ENCODE results near the gene SLC7A10.

The SLC7A10 gene

GRCh38 chr19:33249740-33250366 lies 24.2 kb upstream of the SLC7A10 start:
- TF ChIP-seq CTCF (IDR thresholded peaks at IDR 0.05; ENCODE audit: low read depth, low read length, missing control alignments) = no peak
- DNase-seq (ENCODE audit: low read depth) = no peak
- no peak overlapping the region for H3K4me3 ChIP-seq (ENCODE audit: low read depth, low read length)

- H3K4me3 ChIP-seq (ENCODE audit: low read depth, low read length) = no peak overlapping the region
- no peak for TF ChIP-seq CTCF (IDR thresholded peaks at IDR 0.05; ENCODE audit: low read depth, low read length, missing control alignments)
- no peak for DNase-seq (ENCODE audit: low read depth)
These were observed 23.4 kb upstream of the SLC7A10 start for GRCh38 chr19:33248954-33249613.

GRCh38 chr19:33248553-33248953 lies 22.9 kb upstream of the SLC7A10 start:
- TF ChIP-seq CTCF (IDR thresholded peaks at IDR 0.05; ENCODE audit: low read depth, low read length, missing control alignments) = no peak
- DNase-seq (ENCODE audit: low read depth) = no peak
- no peak overlapping the region for H3K4me3 ChIP-seq (ENCODE audit: low read depth, low read length)

GRCh38 chr19:33248104-33248503 lies 22.5 kb upstream of the SLC7A10 start:
- DNase-seq (ENCODE audit: low read depth) = no peak
- no peak for TF ChIP-seq CTCF (IDR thresholded peaks at IDR 0.05; ENCODE audit: low read depth, low read length, missing control alignments)
- no peak overlapping the region for H3K4me3 ChIP-seq (ENCODE audit: low read depth, low read length)

GRCh38 chr19:33247441-33247819 lies 21.8 kb upstream of the SLC7A10 start:
- DNase-seq (ENCODE audit: low read depth) = no peak
- H3K4me3 ChIP-seq (ENCODE audit: low read depth, low read length) = no peak overlapping the region
- no peak for TF ChIP-seq CTCF (IDR thresholded peaks at IDR 0.05; ENCODE audit: low read depth, low read length, missing control alignments)

GRCh38 chr19:33246709-33247440 lies 21.2 kb upstream of the SLC7A10 start:
- TF ChIP-seq CTCF (IDR thresholded peaks at IDR 0.05; ENCODE audit: low read depth, low read length, missing control alignments) = no peak
- no peak for DNase-seq (ENCODE audit: low read depth)
- H3K4me3 ChIP-seq (ENCODE audit: low read depth, low read length) = no peak overlapping the region
